Calu3 (cell line): ENCODE results near the gene HIBADH. TPM values are rescaled to one million over a fixed set of nuclear protein-coding genes. Genes with fewer than 3 reads are reported as not detected.
"Not testable (repeated sequence)": the region's sequence is repeated elsewhere in the genome, so short reads cannot be mapped to it uniquely, and the experiment has no call there.

Experiments
- BruUV-seq: library from RNA; stranded (reverse); fragments of 400-500 nt; replicated peaks from 2 replicates; lab custom pipeline; 2021; lab: Mats Ljungman, UMichigan
- CTCF ChIA-PET: fragments of 300-600 bp; sonication (Branson Sonifier 250); formaldehyde crosslinking; loops from one replicate; lab custom pipeline; 2022; ENCODE audit warnings: antibody characterized with exemption; lab: Charles Lee
- DNase-seq: peaks from one replicate; pipeline ENCODE4 v3.0.0; 2022
- H3K27ac Mint-ChIP-seq: one replicate; pipeline ENCODE4 v1.8.0; 2022; ENCODE audit warnings: mixed read lengths; ENCODE audit not compliant: unreplicated experiment
- H3K27me3 Mint-ChIP-seq: one replicate; pipeline ENCODE4 v1.8.0; 2022; ENCODE audit warnings: mixed read lengths; ENCODE audit not compliant: unreplicated experiment
- H3K36me3 Mint-ChIP-seq: one replicate; pipeline ENCODE4 v1.8.0; 2022; ENCODE audit warnings: mild to moderate bottlenecking, moderate library complexity, mixed read lengths; ENCODE audit not compliant: insufficient read depth, unreplicated experiment
- H3K4me1 Mint-ChIP-seq: one replicate; pipeline ENCODE4 v1.8.0; 2022; ENCODE audit warnings: mild to moderate bottlenecking, low read depth, mixed read lengths; ENCODE audit not compliant: unreplicated experiment
- H3K4me3 Mint-ChIP-seq: one replicate; pipeline ENCODE4 v1.8.0; 2022; ENCODE audit warnings: mild to moderate bottlenecking, low read depth, moderate library complexity, mixed read lengths; ENCODE audit not compliant: unreplicated experiment
- H3K9me3 Mint-ChIP-seq: one replicate; pipeline ENCODE4 v1.8.0; 2022; ENCODE audit warnings: low read depth, mixed read lengths; ENCODE audit not compliant: unreplicated experiment
- CTCF ChIP-seq: fragments of 200-600 bp; IDR thresholded peaks from one replicate; pipeline ENCODE4 v1.8.0; 2022; ENCODE audit warnings: antibody characterized with exemption; ENCODE audit not compliant: unreplicated experiment
- intact Hi-C: fragments of 100-400 bp; cut with micrococcal nuclease; formaldehyde crosslinking; loops from one replicate; pipeline ENCODE4 v1.10.0; 2022; ENCODE audit not compliant: unreplicated experiment
- total RNA-seq: library from RNA; stranded (reverse); gene quantifications from 2 replicates; pipeline ENCODE4 v1.2.3, GENCODE V29; 2022

Gene HIBADH
- total RNA-seq, 1 experiment from 2014 or later: 74.6 TPM

- no peaks in the 10 kb centered on the region for H3K4me1 Mint-ChIP-seq
- DNase-seq: no peak
- H3K27me3 Mint-ChIP-seq: no peaks in the 10 kb centered on the region
- intact Hi-C loops: no loop called here
- H3K27ac Mint-ChIP-seq: no peak overlapping the region
- H3K9me3 Mint-ChIP-seq: no peaks in the 10 kb centered on the region
- no peak for TF ChIP-seq CTCF
- H3K4me3 Mint-ChIP-seq: no peak overlapping the region
- H3K36me3 Mint-ChIP-seq: no peaks in the 10 kb centered on the region
- CTCF ChIA-PET: no interaction called here
- BruUV-seq: no TSS peak
Observed at GRCh38 chr7:27515933-27516332, 146.8 kb downstream of the HIBADH start.

- Mint-ChIP-seq H3K9me3 (no peaks in the 10 kb centered on the region), H3K36me3 (no peaks in the 10 kb centered on the region), H3K27ac (no peak overlapping the region), H3K4me3 (no peak overlapping the region), H3K27me3 (no peaks in the 10 kb centered on the region), H3K4me1 (no peaks in the 10 kb centered on the region)
- no TSS peak for BruUV-seq
- no peak for TF ChIP-seq CTCF
- DNase-seq: no peak
- CTCF ChIA-PET: no interaction called here
- intact Hi-C loops: no loop called here
Observed at GRCh38 chr7:27514861-27515260, 147.8 kb downstream of the HIBADH start.

- no peak overlapping the region for H3K4me3 Mint-ChIP-seq
- no TSS peak for BruUV-seq
- TF ChIP-seq CTCF: no peak
- intact Hi-C loops: no loop called here
- H3K27me3 Mint-ChIP-seq: no peaks in the 10 kb centered on the region
- H3K4me1 Mint-ChIP-seq: no peaks in the 10 kb centered on the region
- H3K36me3 Mint-ChIP-seq: no peaks in the 10 kb centered on the region
- no peak overlapping the region for H3K27ac Mint-ChIP-seq
- CTCF ChIA-PET: no interaction called here
- DNase-seq: no peak
- no peaks in the 10 kb centered on the region for H3K9me3 Mint-ChIP-seq
Observed at GRCh38 chr7:27513885-27514284, 148.8 kb downstream of the HIBADH start.

- H3K4me1 Mint-ChIP-seq, intact Hi-C loops, BruUV-seq, H3K4me3 Mint-ChIP-seq, H3K9me3 Mint-ChIP-seq, DNase-seq, H3K36me3 Mint-ChIP-seq, H3K27me3 Mint-ChIP-seq, H3K27ac Mint-ChIP-seq, CTCF ChIA-PET: not testable (repeated sequence)
Observed at GRCh38 chr7:27511370-27511769, 151.3 kb downstream of the HIBADH start.

- CTCF ChIA-PET: interaction anchor here (0.6 kb wide), 2 partner anchors 53 to 281 kb away, joined by 5 to 7 read pairs; no protein-coding TSS in a partner anchor
- peaks cover 8% of the 10 kb centered on the region for H3K27me3 Mint-ChIP-seq
- H3K4me3 Mint-ChIP-seq: no peak overlapping the region
- BruUV-seq: no TSS peak
- no peak for DNase-seq
- no peak overlapping the region for H3K27ac Mint-ChIP-seq
- H3K4me1 Mint-ChIP-seq: no peaks in the 10 kb centered on the region
- intact Hi-C loops: no loop called here
- no peaks in the 10 kb centered on the region for H3K9me3 Mint-ChIP-seq
- H3K36me3 Mint-ChIP-seq: no peaks in the 10 kb centered on the region
- TF ChIP-seq CTCF: no peak
Observed at GRCh38 chr7:27510541-27510940, 152.1 kb downstream of the HIBADH start.

DNA sequence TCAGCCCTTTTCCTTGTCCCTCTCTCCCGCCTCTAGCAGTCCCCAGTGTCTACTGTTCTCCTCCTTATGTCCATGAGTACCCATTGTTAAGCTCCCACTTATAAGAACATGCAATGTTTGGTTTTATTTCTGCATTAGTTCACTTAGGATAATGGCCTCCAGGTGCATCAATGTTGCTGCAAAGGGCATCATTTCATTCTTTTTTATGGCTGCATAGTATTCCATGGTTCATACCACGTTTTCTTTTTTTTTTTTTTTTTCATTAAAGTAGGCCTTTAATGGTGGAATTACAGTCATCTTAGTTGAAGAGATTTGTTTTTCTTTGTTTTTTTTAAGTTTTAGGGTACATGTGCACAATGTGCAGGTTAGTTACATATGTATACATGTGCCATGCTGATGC, 160.8 kb downstream of the HIBADH start:
- H3K36me3 Mint-ChIP-seq, intact Hi-C loops, H3K4me3 Mint-ChIP-seq, DNase-seq, BruUV-seq, H3K27ac Mint-ChIP-seq, H3K9me3 Mint-ChIP-seq, H3K4me1 Mint-ChIP-seq, H3K27me3 Mint-ChIP-seq: not testable (repeated sequence)
- CTCF ChIA-PET: interaction anchor here (0.6 kb wide), 1 partner anchor 177 kb away, joined by 3 read pairs; no protein-coding TSS in a partner anchor
